SK-N-SH treated with all-trans-retinoic acid at 6 μM for 48 hours (cell line): ENCODE measurements around the gene ADAMTSL3.
"Not testable (repeated sequence)": the region's sequence is repeated elsewhere in the genome, so short reads cannot be mapped to it uniquely, and the experiment has no call there.

Source experiments
- PATZ1 ChIP-seq: fragments of 250-450 bp; sonication (Bioruptor Pico); IDR thresholded peaks from 2 replicates; pipeline ENCODE4 v1.8.0; 2020; ENCODE audit warnings: mild to moderate bottlenecking, moderate library complexity, borderline replicate concordance
- RARB ChIP-seq: fragments of 250-450 bp; sonication (Bioruptor Pico); IDR thresholded peaks from 2 replicates; pipeline ENCODE4 v1.8.0; 2021; ENCODE audit warnings: mild to moderate bottlenecking, moderate library complexity
- ZFP3 ChIP-seq: fragments of 250-450 bp; sonication (Bioruptor Pico); IDR thresholded peaks from 2 replicates; pipeline ENCODE4 v1.5.0; 2020; ENCODE audit warnings: mild to moderate bottlenecking, moderate library complexity
- ZFP30 ChIP-seq: fragments of 450-650 bp; formaldehyde crosslinking; IDR thresholded peaks from 2 replicates; pipeline ENCODE4 v1.5.0; 2022; ENCODE audit warnings: mild to moderate bottlenecking, moderate library complexity
- TF ChIP-seq, protein P1 (sequence below): fragments of 250-450 bp; sonication (Bioruptor Pico); IDR thresholded peaks from 2 replicates; pipeline ENCODE4 v1.5.0; 2020; ENCODE audit warnings: mild to moderate bottlenecking, moderate library complexity

GRCh38 chr15:84068674-84069073 is 414.8 kb downstream of the ADAMTSL3 start:
- not testable (repeated sequence) for TF ChIP-seq ZFP3 (CRISPR knock-in tag); PATZ1; RARB; ZFP30
- TF ChIP-seq, protein P1, sequence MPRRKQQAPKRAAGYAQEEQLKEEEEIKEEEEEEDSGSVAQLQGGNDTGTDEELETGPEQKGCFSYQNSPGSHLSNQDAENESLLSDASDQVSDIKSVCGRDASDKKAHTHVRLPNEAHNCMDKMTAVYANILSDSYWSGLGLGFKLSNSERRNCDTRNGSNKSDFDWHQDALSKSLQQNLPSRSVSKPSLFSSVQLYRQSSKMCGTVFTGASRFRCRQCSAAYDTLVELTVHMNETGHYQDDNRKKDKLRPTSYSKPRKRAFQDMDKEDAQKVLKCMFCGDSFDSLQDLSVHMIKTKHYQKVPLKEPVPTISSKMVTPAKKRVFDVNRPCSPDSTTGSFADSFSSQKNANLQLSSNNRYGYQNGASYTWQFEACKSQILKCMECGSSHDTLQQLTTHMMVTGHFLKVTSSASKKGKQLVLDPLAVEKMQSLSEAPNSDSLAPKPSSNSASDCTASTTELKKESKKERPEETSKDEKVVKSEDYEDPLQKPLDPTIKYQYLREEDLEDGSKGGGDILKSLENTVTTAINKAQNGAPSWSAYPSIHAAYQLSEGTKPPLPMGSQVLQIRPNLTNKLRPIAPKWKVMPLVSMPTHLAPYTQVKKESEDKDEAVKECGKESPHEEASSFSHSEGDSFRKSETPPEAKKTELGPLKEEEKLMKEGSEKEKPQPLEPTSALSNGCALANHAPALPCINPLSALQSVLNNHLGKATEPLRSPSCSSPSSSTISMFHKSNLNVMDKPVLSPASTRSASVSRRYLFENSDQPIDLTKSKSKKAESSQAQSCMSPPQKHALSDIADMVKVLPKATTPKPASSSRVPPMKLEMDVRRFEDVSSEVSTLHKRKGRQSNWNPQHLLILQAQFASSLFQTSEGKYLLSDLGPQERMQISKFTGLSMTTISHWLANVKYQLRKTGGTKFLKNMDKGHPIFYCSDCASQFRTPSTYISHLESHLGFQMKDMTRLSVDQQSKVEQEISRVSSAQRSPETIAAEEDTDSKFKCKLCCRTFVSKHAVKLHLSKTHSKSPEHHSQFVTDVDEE (CRISPR knock-in tag), result not testable (repeated sequence)
